B cell (primary cell): Measurements from ENCODE around the gene SH3TC1. TPM values are rescaled to one million over a fixed set of nuclear protein-coding genes. Genes with fewer than 3 reads are reported as not detected.

ENCODE experiments used
- ATAC-seq: fragments of 200-7000 bp; cut with Tn5 transposase; one replicate; pipeline ENCODE4 v1.10.0; 2021; ENCODE audit warnings: low read depth, mild to moderate bottlenecking, moderate number of reproducible peaks, moderate library complexity
- CTCF ChIA-PET: fragments of 350-600 bp; sonication (Branson Sonifier 250); formaldehyde crosslinking; loops from one replicate; lab custom pipeline; 2021; ENCODE audit warnings: antibody characterized with exemption, inconsistent platforms; lab: Charles Lee
- POLR2A ChIA-PET: fragments of 350-600 bp; sonication (Branson Sonifier 250); formaldehyde crosslinking; loops from one replicate; lab custom pipeline; 2021; ENCODE audit warnings: antibody characterized with exemption; lab: Charles Lee
- DNase-seq: peaks from one replicate; pipeline ENCODE4 v3.0.0; 2013
- H2AFZ ChIP-seq: 2 replicates; pipeline ENCODE4 v1.6.1; 2012; ENCODE audit warnings: mild to moderate bottlenecking, low read depth, low read length; ENCODE audit not compliant: insufficient read depth, poor library complexity, severe bottlenecking
- H3K27ac ChIP-seq, 2 donors: 1 replicate in 1 of 2; 2 replicates in 1 of 2; pipeline ENCODE4 v1.5.1; 2012 to 2013; ENCODE audit warnings: low read length in 2 of 2, mild to moderate bottlenecking in 2 of 2, moderate library complexity in 1 of 2
- H3K27me3 ChIP-seq, 4 experiments: fragments of 200-600 bp in 1 of 4; sonication (generic) in 1 of 4; replicated peaks in 1 of 4; 1 replicate in 2 of 4; 2 replicates in 2 of 4; pipeline versions ENCODE4 v1.6.1 to v1.7.0; 2013 to 2016; ENCODE audit warnings: low read length in 3 of 4, mild to moderate bottlenecking in 2 of 4, mixed read lengths in 1 of 4, moderate library complexity in 1 of 4; ENCODE audit not compliant: insufficient read depth in 4 of 4, control insufficient read depth in 3 of 4; ENCODE audit errors: control extremely low read depth in 1 of 4
- H3K36me3 ChIP-seq, 2 experiments: replicated peaks in 1 of 2; 1 replicate in 1 of 2; 2 replicates in 1 of 2; pipeline versions ENCODE4 v1.6.1 to v1.7.1; 2013; ENCODE audit warnings: low read length in 1 of 2; ENCODE audit not compliant: insufficient read depth in 2 of 2, control insufficient read depth in 1 of 2; ENCODE audit errors: control extremely low read depth in 1 of 2, extremely low read depth in 1 of 2
- H3K4me1 ChIP-seq, 2 donors: fragments of 200-600 bp in 1 of 2; sonication (generic) in 1 of 2; 1 replicate in 1 of 2; 2 replicates in 1 of 2; pipeline versions ENCODE4 v1.5.1 to v1.6.1; 2013 to 2017; ENCODE audit warnings: low read length in 2 of 2; ENCODE audit not compliant: control insufficient read depth in 2 of 2, insufficient read depth in 2 of 2
- H3K4me2 ChIP-seq: replicated peaks from 2 replicates; pipeline ENCODE3; 2012; ENCODE audit warnings: mild to moderate bottlenecking, low read depth, low read length; ENCODE audit not compliant: poor library complexity, severe bottlenecking
- H3K4me3 ChIP-seq, 5 experiments: fragments of 200-600 bp in 1 of 5; sonication (generic) in 1 of 5; 1 replicate in 3 of 5; 2 replicates in 2 of 5; pipeline versions ENCODE4 v1.5.1 to v1.7.0; 2011 to 2016; ENCODE audit warnings: low read length in 4 of 5, mild to moderate bottlenecking in 4 of 5, low read depth in 2 of 5, control low read depth in 1 of 5, moderate library complexity in 1 of 5; ENCODE audit not compliant: insufficient read depth in 1 of 5; ENCODE audit errors: control extremely low read depth in 1 of 5, extremely low read depth in 1 of 5
- H3K79me2 ChIP-seq: fragments of 200-600 bp; sonication (generic); one replicate; pipeline ENCODE4 v1.6.0; 2016; ENCODE audit warnings: low read length; ENCODE audit not compliant: control insufficient read depth, insufficient read depth
- H3K9ac ChIP-seq: fragments of 200-600 bp; sonication (generic); 2 replicates; pipeline ENCODE4 v1.6.1; 2017; ENCODE audit warnings: mild to moderate bottlenecking, low read length, moderate library complexity
- H3K9me3 ChIP-seq, 3 donors: one replicate each; pipeline versions ENCODE4 v1.6.1 to v1.7.1; 2013; ENCODE audit warnings: low read length in 2 of 3; ENCODE audit not compliant: control insufficient read depth in 2 of 3, insufficient read depth in 1 of 3; ENCODE audit errors: control extremely low read depth in 1 of 3
- H4K20me1 ChIP-seq: 2 replicates; pipeline ENCODE4 v1.6.0; 2012; ENCODE audit warnings: mild to moderate bottlenecking, low read length; ENCODE audit not compliant: insufficient read depth, control insufficient read depth, poor library complexity, severe bottlenecking
- H3K27ac Mint-ChIP-seq: one replicate; pipeline ENCODE4 v1.8.0; 2021; ENCODE audit warnings: mixed read lengths
- H3K27me3 Mint-ChIP-seq: one replicate; pipeline ENCODE4 v1.8.0; 2021; ENCODE audit warnings: mixed read lengths
- H3K4me1 Mint-ChIP-seq: one replicate; pipeline ENCODE4 v1.8.0; 2021; ENCODE audit warnings: mixed read lengths
- H3K4me3 Mint-ChIP-seq: one replicate; pipeline ENCODE4 v1.8.0; 2021; ENCODE audit warnings: mixed read lengths
- H3K9me3 Mint-ChIP-seq: one replicate; pipeline ENCODE4 v1.8.0; 2022; ENCODE audit warnings: mixed read lengths; ENCODE audit not compliant: insufficient read depth
- CTCF ChIP-seq: fragments of 200-600 bp; IDR thresholded peaks from one replicate; pipeline ENCODE4 v1.8.0; 2022; ENCODE audit warnings: antibody characterized with exemption, mild to moderate bottlenecking
- EZH2 ChIP-seq: IDR thresholded peaks from 2 replicates; pipeline ENCODE4 v1.6.1; 2012; ENCODE audit warnings: borderline replicate concordance, low read depth, mild to moderate bottlenecking, moderate library complexity, low read length; ENCODE audit not compliant: insufficient read depth, poor library complexity, severe bottlenecking
- WGBS: methylation state at CpG from one replicate; pipeline ENCODE4 v1.1.5; 2013; ENCODE audit warnings: missing lambda C conversion rate; ENCODE audit not compliant: insufficient coverage; 5-methylcytosine and 5-hydroxymethylcytosine counted together
- intact Hi-C: fragments of 100-400 bp; cut with micrococcal nuclease; formaldehyde crosslinking; loops from one replicate; pipeline ENCODE4 v1.10.0; 2022
- polyA plus RNA-seq: library from polyadenylated mRNA; depleted of rRNA; stranded (reverse); fragments of >200 nt; gene quantifications from 2 replicates; pipeline ENCODE4 v1.2.3, GENCODE V29; 2012
- total RNA-seq, 2 donors: library from RNA; stranded (reverse); fragments of 120-200 nt in 1 of 2; gene quantifications; 1 replicate in 1 of 2; 2 replicates in 1 of 2; pipeline versions ENCODE4 v1.2.3 to v1.2.4, GENCODE V29; 2013 to 2022

Gene SH3TC1
- total and polyA plus RNA-seq, 2 donors (not counting 1 experiment from before 2014, with no cell fraction given), result 63.8 to 388 TPM

GRCh38 chr4:8150152-8151090 is 48.7 kb upstream of the SH3TC1 start:
- no peaks in the 10 kb centered on the region for H3K9me3 Mint-ChIP-seq
- no peak overlapping the region for H2AFZ ChIP-seq
- no peak overlapping the region for H3K4me3 ChIP-seq
- no peak overlapping the region for H3K9ac ChIP-seq
- no peak overlapping the region for H3K4me3 Mint-ChIP-seq
- no peak overlapping the region for H3K27ac ChIP-seq
- 86% methylated on average over 24 of the region's 29 CpGs for WGBS
- POLR2A ChIA-PET, result interaction anchor here (1.4 kb wide), 1 partner anchor 49 kb away, joined by 3 read pairs; the partner anchor contains the start of gene SH3TC1
- CTCF ChIA-PET, result interaction anchor here (1.2 to 1.9 kb wide), 2 partner anchors 8 to 26 kb away, joined by 3 to 5 read pairs; partner anchors contain the start of gene ABLIM2
- H3K4me1 ChIP-seq, result no peaks in the 10 kb centered on the region
- no peaks in the 10 kb centered on the region for H3K79me2 ChIP-seq
- peaks cover 5% of the 10 kb centered on the region for H3K4me1 Mint-ChIP-seq
- no peak overlapping the region for H3K27ac Mint-ChIP-seq
- no peaks in the 10 kb centered on the region for H3K36me3 ChIP-seq
- H3K27me3 Mint-ChIP-seq, result peaks cover 10% of the 10 kb centered on the region
- no peak for TF ChIP-seq EZH2
- TF ChIP-seq CTCF, result no peak
- peaks cover 0 to 4% (median 0%) of the 10 kb centered on the region in 4 experiments for H3K27me3 ChIP-seq
- intact Hi-C loops, result no loop called here
- H3K9me3 ChIP-seq, result no peaks in the 10 kb centered on the region
- ATAC-seq (peak; percentile 83), DNase-seq (no peak)
- no peak overlapping the region for H3K4me2 ChIP-seq
- no peaks in the 10 kb centered on the region for H4K20me1 ChIP-seq

- no peak overlapping the region for H3K9ac ChIP-seq
- H4K20me1 ChIP-seq, result no peaks in the 10 kb centered on the region
- ATAC-seq, result no peak
- Mint-ChIP-seq H3K4me1 (peaks cover 5% of the 10 kb centered on the region), H3K4me3 (no peak overlapping the region), H3K27me3 (peaks cover 9% of the 10 kb centered on the region), H3K9me3 (no peaks in the 10 kb centered on the region), H3K27ac (no peak overlapping the region)
- H3K4me2 ChIP-seq, result no peak overlapping the region
- peaks cover 0 to 4% (median 0%) of the 10 kb centered on the region in 4 experiments for H3K27me3 ChIP-seq
- H3K79me2 ChIP-seq, result no peaks in the 10 kb centered on the region
- ChIA-PET POLR2A (interaction anchor here (1.4 kb wide), 1 partner anchor 48 kb away, joined by 3 read pairs; the partner anchor contains the start of gene SH3TC1), CTCF (interaction anchor here (1.2 to 1.9 kb wide), 2 partner anchors 8 to 26 kb away, joined by 3 to 5 read pairs; partner anchors contain the start of gene ABLIM2)
- DNase-seq, result no peak
- TF ChIP-seq CTCF (no peak), EZH2 (no peak)
- no peaks in the 10 kb centered on the region for H3K36me3 ChIP-seq
- H3K4me1 ChIP-seq, result no peaks in the 10 kb centered on the region
- no peak overlapping the region for H2AFZ ChIP-seq
- no peak overlapping the region for H3K4me3 ChIP-seq
- 93% methylated on average over 15 of the region's 15 CpGs for WGBS
- H3K9me3 ChIP-seq, result no peaks in the 10 kb centered on the region
- H3K27ac ChIP-seq, result no peak overlapping the region
- intact Hi-C loops, result no loop called here
Measured at GRCh38 chr4:8151165-8151650, 47.9 kb upstream of the SH3TC1 start.
